GM21515 (cell line): Measurements from ENCODE around the gene CCDC34.

Source experiments
- ATAC-seq: cut with Tn5 transposase; IDR thresholded peaks from one replicate; pipeline ENCODE4 v1.9.1; 2021; ENCODE audit not compliant: unreplicated experiment

Gene CCDC34

GRCh38 chr11:27392278-27393114 is 29.5 kb upstream of the CCDC34 start:
- no peak for ATAC-seq

- ATAC-seq = no peak
Observed at GRCh38 chr11:27391331-27392015, 28.5 kb upstream of the CCDC34 start.

GRCh38 chr11:27390318-27391295 is 27.6 kb upstream of the CCDC34 start:
- no peak for ATAC-seq

- no peak for ATAC-seq
Observed at GRCh38 chr11:27388869-27389268, 25.9 kb upstream of the CCDC34 start.

- ATAC-seq = no peak
Observed at GRCh38 chr11:27388001-27388400, 25.0 kb upstream of the CCDC34 start.

GRCh38 chr11:27387362-27387761 is 24.3 kb upstream of the CCDC34 start:
- no peak for ATAC-seq

GRCh38 chr11:27386181-27386845 is 23.3 kb upstream of the CCDC34 start:
- no peak for ATAC-seq

- ATAC-seq = no peak
Observed at GRCh38 chr11:27385245-27385644, 22.2 kb upstream of the CCDC34 start.

GRCh38 chr11:27384227-27384626 is 21.2 kb upstream of the CCDC34 start:
- no peak for ATAC-seq

- no peak for ATAC-seq
Observed at GRCh38 chr11:27383645-27384044, 20.6 kb upstream of the CCDC34 start.

- no peak for ATAC-seq
Observed at GRCh38 chr11:27381238-27381666, 18.2 kb upstream of the CCDC34 start.

GRCh38 chr11:27380771-27381170 is 17.8 kb upstream of the CCDC34 start:
- no peak for ATAC-seq

GRCh38 chr11:27379449-27379848 is 16.4 kb upstream of the CCDC34 start:
- no peak for ATAC-seq

- no peak for ATAC-seq
Observed at GRCh38 chr11:27375370-27375769, 12.4 kb upstream of the CCDC34 start.

- no peak for ATAC-seq
Observed at GRCh38 chr11:27373856-27374602, 11.0 kb upstream of the CCDC34 start.

GRCh38 chr11:27373392-27373791 is 10.4 kb upstream of the CCDC34 start:
- ATAC-seq = no peak

- no peak for ATAC-seq
Observed at GRCh38 chr11:27372164-27372563, 9.1 kb upstream of the CCDC34 start.

- ATAC-seq = no peak
Observed at GRCh38 chr11:27371489-27371888, 8.5 kb upstream of the CCDC34 start.

GRCh38 chr11:27370374-27370773 is 7.4 kb upstream of the CCDC34 start:
- no peak for ATAC-seq

- no peak for ATAC-seq
Observed at GRCh38 chr11:27367881-27368280, 4.9 kb upstream of the CCDC34 start.
